K562 (cell line): ENCODE data around the gene BMP6. TPM values are rescaled to one million over a fixed set of nuclear protein-coding genes. Genes with fewer than 3 reads are reported as not detected.

Source experiments
- ARID1B ChIP-seq: fragments of 450-650 bp; IDR thresholded peaks from 2 replicates; pipeline ENCODE4 v1.6.1; 2016; ENCODE audit warnings: antibody characterized with exemption, mild to moderate bottlenecking, inconsistent platforms
- ATF3 ChIP-seq, 2 experiments: fragments of 450-650 bp in 1 of 2; sonication (generic) in 1 of 2; formaldehyde crosslinking in 1 of 2; IDR thresholded peaks in 1 of 2; conservative IDR thresholded peaks in 1 of 2; 2 replicates each; pipeline versions ENCODE4 v1.6.1 to v1.8.1; 2016 to 2023; ENCODE audit warnings: mild to moderate bottlenecking in 2 of 2, moderate library complexity in 2 of 2, inconsistent platforms in 1 of 2, missing genetic modification reagents in 1 of 2
- CEBPB ChIP-seq: fragments of 450-650 bp; IDR thresholded peaks from 2 replicates; pipeline ENCODE4 v1.6.1; 2016; ENCODE audit warnings: missing genetic modification characterization, missing compliant biosample characterization
- DPF2 ChIP-seq: fragments of 450-650 bp; IDR thresholded peaks from 2 replicates; pipeline ENCODE4 v1.6.1; 2016
- HEY1 ChIP-seq: fragments of 250-450 bp; sonication (Bioruptor Pico); IDR thresholded peaks from 2 replicates; pipeline ENCODE4 v1.5.0; 2020; ENCODE audit warnings: mild to moderate bottlenecking, moderate library complexity, borderline replicate concordance
- JUN ChIP-seq, 2 experiments: sonication (generic) in 1 of 2; formaldehyde crosslinking in 1 of 2; IDR thresholded peaks; 2 replicates each; pipeline versions ENCODE4 v1.6.1 to v1.8.0; 2012 to 2022; ENCODE audit warnings: borderline replicate concordance in 2 of 2, mild to moderate bottlenecking in 2 of 2, improper control_type of control experiment in 1 of 2, low read depth in 1 of 2, low read length in 1 of 2, missing genetic modification reagents in 1 of 2
- KDM4B ChIP-seq, 2 experiments: fragments of 450-650 bp in 1 of 2; sonication (generic) in 1 of 2; IDR thresholded peaks; 2 replicates each; pipeline ENCODE4 v1.6.1; 2016 to 2017; ENCODE audit warnings: borderline replicate concordance in 2 of 2, antibody characterized with exemption in 1 of 2, low read depth in 1 of 2, mild to moderate bottlenecking in 1 of 2
- KLF16 ChIP-seq: IDR thresholded peaks from 2 replicates; pipeline ENCODE4 v1.6.1; 2016; ENCODE audit warnings: antibody characterized with exemption
- MAFG ChIP-seq: fragments of 450-650 bp; conservative IDR thresholded peaks from 2 replicates; pipeline ENCODE4 v1.6.1; 2016; ENCODE audit warnings: missing genetic modification characterization, missing compliant biosample characterization
- NFE2 ChIP-seq: IDR thresholded peaks from 2 replicates; pipeline ENCODE4 v1.6.1; 2014; ENCODE audit warnings: antibody characterized with exemption, low read depth
- RCOR1 ChIP-seq, 2 experiments: IDR thresholded peaks; 2 replicates each; pipeline ENCODE4 v1.6.1; 2012; ENCODE audit warnings: low read depth in 2 of 2, low read length in 2 of 2, borderline replicate concordance in 1 of 2, improper control_type of control experiment in 1 of 2
- SMARCA4 ChIP-seq: fragments of 450-650 bp; IDR thresholded peaks from 2 replicates; pipeline ENCODE4 v1.6.1; 2016
- TAF1 ChIP-seq: IDR thresholded peaks from 2 replicates; pipeline ENCODE4 v1.6.1; 2011; ENCODE audit warnings: mild to moderate bottlenecking, low read length, moderate library complexity; ENCODE audit not compliant: insufficient read depth, control insufficient read depth, severe bottlenecking; ENCODE audit errors: extremely low read depth
- TARDBP ChIP-seq: fragments of 450-650 bp; IDR thresholded peaks from 2 replicates; pipeline ENCODE4 v1.6.1; 2016
- TCF7 ChIP-seq: sonication (generic); IDR thresholded peaks from 2 replicates; pipeline ENCODE4 v1.6.1; 2016; ENCODE audit warnings: antibody characterized with exemption, borderline replicate concordance
- TEAD4 ChIP-seq, 2 experiments: sonication (generic) in 1 of 2; formaldehyde crosslinking in 1 of 2; IDR thresholded peaks; 2 replicates each; pipeline versions ENCODE4 v1.6.1 to v1.8.0; 2012 to 2022; ENCODE audit warnings: borderline replicate concordance in 1 of 2, inconsistent platforms in 1 of 2, low read length in 1 of 2, mild to moderate bottlenecking in 1 of 2, missing genetic modification reagents in 1 of 2
- THRB ChIP-seq: fragments of 450-650 bp; formaldehyde crosslinking; conservative IDR thresholded peaks from 2 replicates; pipeline ENCODE4 v1.4.0; 2022; ENCODE audit warnings: mild to moderate bottlenecking, missing genetic modification characterization
- ZNF395 ChIP-seq: fragments of 200-800 bp; sonication (Bioruptor generic); IDR thresholded peaks from 2 replicates; pipeline ENCODE4 v1.6.1; 2017; ENCODE audit warnings: missing genetic modification characterization, missing compliant biosample characterization
- ZNF609 ChIP-seq: sonication (generic); formaldehyde crosslinking; IDR thresholded peaks from 2 replicates; pipeline ENCODE4 v1.8.1; 2023; ENCODE audit warnings: missing genetic modification reagents, mild to moderate bottlenecking, borderline replicate concordance
- polyA plus RNA-seq, 8 experiments: library from polyadenylated mRNA; depleted of rRNA in 4 of 8; stranded (reverse) in 5 of 8; unstranded in 3 of 8; fragments of >200 nt; fragmentation: Nextera tagmentation in 2 of 8; fragmentation: Illumina TruSeq in 1 of 8; extraction: Ambion mirVana in 2 of 8; extraction: Trizol in 1 of 8; gene quantifications; 2 replicates each; pipeline versions ENCODE4 v1.2.1 to v1.2.3, GENCODE V29; 2011 to 2014; ENCODE audit warnings: inconsistent platforms in 1 of 8, missing spikeins in 1 of 8
- total RNA-seq, 7 experiments: library from RNA; depleted of rRNA in 6 of 7; stranded (reverse); fragments of >200 nt in 6 of 7; fragmentation: Illumina TruSeq in 2 of 7; extraction: Trizol in 2 of 7; gene quantifications; 2 replicates each; pipeline versions ENCODE4 v1.2.1 to v1.2.3, GENCODE V29; 2011 to 2021; ENCODE audit warnings: low replicate concordance in 1 of 7

The BMP6 gene
- total and polyA plus RNA-seq, 9 of the 15 experiments (the other 6 are each of a cell fraction or from before 2014, with no cell fraction given) = 0.01 to 0.13 (median 0.06) TPM; not detected in 3

- 0 out of 2 replicates have a peak, but pooled peaks have one; percentile 26 for TF ChIP-seq CEBPB (tag)
- peak; percentile 73 for TF ChIP-seq DPF2
- TF ChIP-seq TEAD4 (IDR thresholded peaks at IDR 0.05; ENCODE audit: low read length) = 0 out of 2 replicates have a peak, but pooled peaks have one; percentile 12
- no peak for TF ChIP-seq TEAD4 (CRISPR knock-in tag; IDR thresholded peaks at IDR 0.05; ENCODE audit: borderline replicate concordance)
- TF ChIP-seq TARDBP = no peak
- TF ChIP-seq THRB (CRISPR knock-in tag) = 0 out of 2 replicates have a peak, but pooled peaks have one; percentile 67
- peak; percentile 100 for TF ChIP-seq MAFG (tag)
- TF ChIP-seq ZNF395 = no peak
- peak; percentile 97 for TF ChIP-seq TCF7
- TF ChIP-seq ATF3 (IDR thresholded peaks at IDR 0.05) = peak; percentile 80
- no peak for TF ChIP-seq ATF3 (CRISPR knock-in tag; conservative IDR thresholded peaks at IDR 0.05)
- TF ChIP-seq ZNF609 (CRISPR knock-in tag) = no peak
- TF ChIP-seq KDM4B (IDR thresholded peaks at IDR 0.05; ENCODE audit: borderline replicate concordance in 2 of 2, low read depth in 1 of 2) = no peak
- TF ChIP-seq RCOR1 (IDR thresholded peaks at IDR 0.05; ENCODE audit: borderline replicate concordance in 1 of 2, low read depth in 2 of 2, low read length in 2 of 2) = peak in 1 of 2 experiments; percentile 60; a peak in 1 of 4 replicates
- no peak for TF ChIP-seq HEY1
- no peak for TF ChIP-seq KLF16
- peak; percentile 68 for TF ChIP-seq SMARCA4
- no peak for TF ChIP-seq TAF1
- peak; percentile 40; the same call in 1 of the 2 replicates for TF ChIP-seq JUN (IDR thresholded peaks at IDR 0.05; ENCODE audit: borderline replicate concordance, low read depth, low read length)
- no peak for TF ChIP-seq JUN (CRISPR knock-in tag; IDR thresholded peaks at IDR 0.05; ENCODE audit: borderline replicate concordance)
- TF ChIP-seq NFE2 = peak; percentile 90
- peak; percentile 70 for TF ChIP-seq ARID1B
Observed at GRCh38 chr6:7919871-7920270, 194.0 kb downstream of the BMP6 start (continued).
